Ovary (tissue), 3 donors: ENCODE results near the gene CFAP65.

Source experiments
- CTCF ChIP-seq, 3 donors: fragments of 450-650 bp in 2 of 3; fragments of 200-600 bp in 1 of 3; IDR thresholded peaks; one replicate each; pipeline versions ENCODE4 v1.5.1 to v1.8.0; 2016 to 2022; ENCODE audit warnings: antibody characterized with exemption in 3 of 3, mild to moderate bottlenecking in 1 of 3
- EP300 ChIP-seq: sonication (generic); formaldehyde crosslinking; IDR thresholded peaks from one replicate; pipeline ENCODE4 v1.6.1; 2017; ENCODE audit warnings: antibody characterized with exemption
- POLR2A ChIP-seq: fragments of 450-650 bp; IDR thresholded peaks from one replicate; pipeline ENCODE4 v1.6.1; 2017; ENCODE audit warnings: antibody characterized with exemption, mild to moderate bottlenecking, moderate library complexity
- donor health status: DM: no; HTN: no; CAD: no.

- TF ChIP-seq CTCF (IDR thresholded peaks at IDR 0.05) (no peak), EP300 (no peak), POLR2A (no peak)
Measured at GRCh38 chr2:219081701-219082331, 40.5 kb upstream of the CFAP65 start.
